ENCODE results near the gene ZBTB18. TPM values are rescaled to one million over a fixed set of nuclear protein-coding genes. Genes with fewer than 3 reads are reported as not detected.

Gene ZBTB18
- total and polyA plus RNA-seq, 2 of the 4 experiments (the other 2 are of a cell fraction) = 10.0 to 16.0 TPM

GRCh38 chr1:244088161-244088560 is 37.1 kb downstream of the ZBTB18 start:
- CTCF ChIA-PET = no interaction called here
- no peak for TF ChIP-seq SMC3 (IDR thresholded peaks at IDR 0.05; ENCODE audit: low read depth, low read length)
- no peak for TF ChIP-seq POLR2A (IDR thresholded peaks at IDR 0.05; ENCODE audit: low read depth, low read length)
- no peak for TF ChIP-seq ELK1 (IDR thresholded peaks at IDR 0.05; ENCODE audit: borderline replicate concordance, low read depth, low read length)
- no peak for TF ChIP-seq NFE2L2 (IDR thresholded peaks at IDR 0.05; ENCODE audit: low read depth, low read length)
- no peak for TF ChIP-seq CEBPB (IDR thresholded peaks at IDR 0.05; ENCODE audit: low read depth, low read length)
- TF ChIP-seq MXI1 (IDR thresholded peaks at IDR 0.05; ENCODE audit: borderline replicate concordance, low read depth, low read length) = no peak
- TF ChIP-seq MAFK (IDR thresholded peaks at IDR 0.05; ENCODE audit: low read depth, low read length) = no peak
- TF ChIP-seq CHD1 (IDR thresholded peaks at IDR 0.05; ENCODE audit: low read depth, low read length) = no peak
- TF ChIP-seq FOS (IDR thresholded peaks at IDR 0.05; ENCODE audit: low read depth, low read length) = no peak
- no peak for TF ChIP-seq MAZ (IDR thresholded peaks at IDR 0.05; ENCODE audit: borderline replicate concordance, low read depth, low read length)
- TF ChIP-seq RFX5 (IDR thresholded peaks at IDR 0.05; ENCODE audit: low read depth, low read length) = no peak
- TF ChIP-seq RAD21 (IDR thresholded peaks at IDR 0.05; ENCODE audit: low read length) = no peak
- TF ChIP-seq BHLHE40 (IDR thresholded peaks at IDR 0.05; ENCODE audit: low read depth, low read length) = no peak
- Histone ChIP-seq H3K27me3 (ENCODE audit: control insufficient read depth, insufficient read depth, low read length) (peaks cover 20% of the 10 kb centered on the region), H3K27ac (ENCODE audit: insufficient read depth, low read length) (no peak overlapping the region), H3K4me2 (ENCODE audit: low read depth, low read length) (no peak overlapping the region), H3K36me3 (ENCODE audit: control insufficient read depth, insufficient read depth, low read length) (no peaks in the 10 kb centered on the region), H4K5ac (ENCODE audit: low read depth, low read length) (no peak overlapping the region), H3K4me3 (ENCODE audit: insufficient read depth, low read depth, low read length) (no peak overlapping the region), H3K56ac (ENCODE audit: extremely low read depth, insufficient read depth, low read length) (no peak overlapping the region), H2BK5ac (ENCODE audit: low read depth, low read length, poor library complexity, severe bottlenecking) (no peak overlapping the region), H3K14ac (replicated peaks; ENCODE audit: low read depth, low read length) (no peak overlapping the region), H2BK120ac (ENCODE audit: low read depth, low read length) (no peak overlapping the region), H4K8ac (ENCODE audit: low read depth in 2 of 2, low read length in 2 of 2) (no peak overlapping the region), H2BK20ac (ENCODE audit: low read depth, low read length) (no peak overlapping the region), H2AFZ (replicated peaks; ENCODE audit: low read length, poor library complexity) (no peak overlapping the region), H3K9ac (ENCODE audit: low read depth, low read length) (no peak overlapping the region), H4K91ac (ENCODE audit: insufficient read depth, low read depth, low read length) (no peak overlapping the region), H2AK5ac (ENCODE audit: low read depth, low read length) (no peak overlapping the region), H2AK9ac (replicated peaks; ENCODE audit: low read depth, low read length, poor library complexity) (no peak overlapping the region), H3K4ac (ENCODE audit: low read depth, low read length) (no peak overlapping the region), H3K9me1 (ENCODE audit: insufficient read depth, low read length) (0 out of 2 replicates have a peak, but pooled peaks cover 3% of the 10 kb centered on the region), H4K20me1 (ENCODE audit: insufficient read depth, low read length) (no peaks in the 10 kb centered on the region), H3K23ac (ENCODE audit: low read depth, low read length) (no peak overlapping the region), H3K4me1 (ENCODE audit: control insufficient read depth, insufficient read depth, low read length) (peaks cover 2% of the 10 kb centered on the region), H2BK15ac (ENCODE audit: low read depth, low read length) (no peak overlapping the region), H3K9me3 (ENCODE audit: control insufficient read depth, insufficient read depth, low read length) (peaks cover 14% of the 10 kb centered on the region), H3K79me1 (ENCODE audit: low read depth in 1 of 2, low read length in 2 of 2) (no peaks in the 10 kb centered on the region), H3K18ac (ENCODE audit: low read depth, low read length) (no peak overlapping the region)
- no TSS peak for BruUV-seq (replicated peaks)
- intact Hi-C loops (cut with micrococcal nuclease) (no loop called here), in situ Hi-C loops (cut with MboI; ENCODE audit: low sequenced_read_pairs) (no loop called here), dilution Hi-C loops (cut with HindIII; ENCODE audit: low sequenced_read_pairs, unreplicated experiment) (no loop called here)
- POLR2A ChIA-PET (ENCODE audit: unreplicated experiment) = no interaction called here
- DNase-seq (no peak), ATAC-seq (ENCODE audit: low read depth) (no peak)
- no CpG with 5 or more reads among the region's 6 CpGs for WGBS, 2 experiments (ENCODE audit: extremely low coverage in 2 of 2, insufficient read length in 1 of 2)

All from IMR-90 (cell line).